K562 (cell line): ENCODE results near the gene NTNG1. TPM values are rescaled to one million over a fixed set of nuclear protein-coding genes. Genes with fewer than 3 reads are reported as not detected.

Source experiments
- ATAC-seq: fragments of 200-7000 bp; cut with Tn5 transposase; 3 replicates; pipeline ENCODE4 v1.9.1; 2020; ENCODE audit warnings: moderate library complexity
- BruUV-seq: library from RNA; stranded (reverse); fragments of 400-500 nt; replicated peaks from 2 replicates; lab custom pipeline; 2021; lab: Mats Ljungman, UMichigan
- CTCF ChIA-PET: fragments of 300-600 bp; formaldehyde crosslinking; extraction: SDS; loops from one replicate; lab custom pipeline; 2021; ENCODE audit warnings: low intra/inter-chr PET ratio; lab: Yijun Ruan, JAX
- POLR2A ChIA-PET: fragments of 300-600, 350-650 bp; sonication (Branson Sonifier 250); formaldehyde crosslinking; extraction: SDS; loops from one replicate; lab custom pipeline; 2021; ENCODE audit warnings: antibody characterized with exemption, inconsistent platforms; lab: Yijun Ruan, JAX
- DNase-seq, 4 experiments: peaks; one replicate each; pipeline versions ENCODE4 v3.0.0 to v3.0.0-alpha.2; 2011 to 2018; ENCODE audit warnings: low spot score in 3 of 4, mixed read lengths in 3 of 4; ENCODE audit errors: extremely low read depth in 1 of 4
- FAIRE-seq: peaks from 2 replicates; lab custom pipeline; 2011; peaks lifted over from hg19 to GRCh38; lab: Jason Lieb, UNC
- H2AFZ ChIP-seq: 2 replicates; pipeline ENCODE4 v1.6.0; 2011; ENCODE audit warnings: low read depth, low read length, control low read depth, inconsistent platforms
- H3K27ac ChIP-seq: fragments of 200-600 bp; 3 replicates; pipeline ENCODE4 v1.8.0; 2011; ENCODE audit warnings: low read depth, mild to moderate bottlenecking, control low read depth, inconsistent platforms, low read length, moderate library complexity, mixed read lengths; ENCODE audit errors: extremely low read depth
- H3K27me3 ChIP-seq, 2 experiments: fragments of 300-600 bp in 1 of 2; 2 replicates in 1 of 2; 3 replicates in 1 of 2; pipeline versions ENCODE4 v1.6.0 to v1.8.0; 2011; ENCODE audit warnings: inconsistent platforms in 2 of 2, low read length in 2 of 2, mild to moderate bottlenecking in 1 of 2, mixed read lengths in 1 of 2, moderate library complexity in 1 of 2; ENCODE audit not compliant: control insufficient read depth in 2 of 2, insufficient read depth in 2 of 2
- H3K36me3 ChIP-seq: fragments of 300-600 bp; 3 replicates; pipeline ENCODE4 v1.8.0; 2011; ENCODE audit warnings: mild to moderate bottlenecking, low read length, inconsistent platforms; ENCODE audit not compliant: control insufficient read depth, insufficient read depth
- H3K4me1 ChIP-seq, 2 experiments: fragments of 200-600 bp in 1 of 2; replicated peaks in 1 of 2; 2 replicates in 1 of 2; 3 replicates in 1 of 2; pipeline versions ENCODE4 v1.5.1 to v1.8.0; 2011; ENCODE audit warnings: inconsistent platforms in 2 of 2, low read length in 2 of 2, mild to moderate bottlenecking in 1 of 2, mixed read lengths in 1 of 2, moderate library complexity in 1 of 2; ENCODE audit not compliant: control insufficient read depth in 2 of 2, insufficient read depth in 2 of 2
- H3K4me2 ChIP-seq: 2 replicates; pipeline ENCODE4 v1.6.1; 2011; ENCODE audit warnings: low read length, control low read depth, inconsistent platforms, mixed read lengths; ENCODE audit not compliant: insufficient read depth
- H3K4me3 ChIP-seq: fragments of 200-600 bp; sonication (generic), shearing (Covaris generic); 2 replicates; pipeline ENCODE4 v1.5.1; 2016; ENCODE audit warnings: control low read depth, inconsistent platforms
- H3K79me2 ChIP-seq: fragments of 200-600 bp; 3 replicates; pipeline ENCODE4 v1.8.0; 2011; ENCODE audit warnings: low read length, inconsistent platforms; ENCODE audit not compliant: control insufficient read depth, insufficient read depth
- H3K9ac ChIP-seq, 2 experiments: 2 replicates each; pipeline versions ENCODE4 v1.6.0 to v1.6.1; 2011; ENCODE audit warnings: low read depth in 2 of 2, low read length in 2 of 2, control low read depth in 1 of 2, inconsistent platforms in 1 of 2, mild to moderate bottlenecking in 1 of 2, mixed read lengths in 1 of 2; ENCODE audit not compliant: insufficient read depth in 1 of 2
- H3K9me1 ChIP-seq: one replicate; pipeline ENCODE4 v1.6.0; 2011; ENCODE audit warnings: inconsistent platforms, mild to moderate bottlenecking, low read length, moderate library complexity; ENCODE audit not compliant: control insufficient read depth, insufficient read depth
- H3K9me3 ChIP-seq: replicated peaks from 2 replicates; pipeline ENCODE4 v1.5.1; 2011; ENCODE audit warnings: low read depth, low read length, inconsistent platforms; ENCODE audit not compliant: control insufficient read depth, insufficient read depth
- H4K20me1 ChIP-seq: replicated peaks from 2 replicates; pipeline ENCODE4 v1.6.1; 2011; ENCODE audit warnings: low read length, inconsistent platforms, mixed read lengths; ENCODE audit not compliant: control insufficient read depth, insufficient read depth
- FOXM1 ChIP-seq, 2 experiments: fragments of 450-650 bp in 1 of 2; sonication (generic) in 1 of 2; formaldehyde crosslinking in 1 of 2; IDR thresholded peaks; 2 replicates each; pipeline versions ENCODE4 v1.6.1 to v1.9.0; 2017 to 2022; ENCODE audit warnings: low read depth in 2 of 2, mild to moderate bottlenecking in 2 of 2, missing genetic modification reagents in 1 of 2, moderate library complexity in 1 of 2
- FOXO4 ChIP-seq: fragments of 450-650 bp; formaldehyde crosslinking; IDR thresholded peaks from 2 replicates; pipeline ENCODE4 v1.4.0; 2020; ENCODE audit warnings: mild to moderate bottlenecking, moderate library complexity
- IRF1 ChIP-seq: sonication (generic); formaldehyde crosslinking; IDR thresholded peaks from 2 replicates; pipeline ENCODE4 v1.8.0; 2022; ENCODE audit warnings: missing genetic modification reagents, mild to moderate bottlenecking, borderline replicate concordance
- RBBP5 ChIP-seq: fragments of 200-600 bp; sonication (generic); IDR thresholded peaks from 2 replicates; pipeline ENCODE4 v1.6.1; 2012; ENCODE audit warnings: borderline replicate concordance, mild to moderate bottlenecking, low read length, control low read depth, inconsistent platforms; ENCODE audit not compliant: insufficient read depth, poor library complexity, severe bottlenecking
- TFE3 ChIP-seq: fragments of 450-650 bp; formaldehyde crosslinking; IDR thresholded peaks from 2 replicates; pipeline ENCODE4 v1.4.0; 2020; ENCODE audit warnings: mild to moderate bottlenecking, mixed read lengths
- THRA ChIP-seq: fragments of 450-650 bp; IDR thresholded peaks from 2 replicates; pipeline ENCODE4 v1.6.1; 2017; ENCODE audit warnings: mild to moderate bottlenecking, moderate library complexity
- THRB ChIP-seq: fragments of 450-650 bp; formaldehyde crosslinking; conservative IDR thresholded peaks from 2 replicates; pipeline ENCODE4 v1.4.0; 2022; ENCODE audit warnings: mild to moderate bottlenecking, missing genetic modification characterization
- ZBTB43 ChIP-seq: sonication (generic); formaldehyde crosslinking; IDR thresholded peaks from 2 replicates; pipeline ENCODE4 v1.8.0; 2023; ENCODE audit warnings: mild to moderate bottlenecking, missing genetic modification reagents
- ZNF277 ChIP-seq: fragments of 250-450 bp; sonication (Bioruptor Pico); IDR thresholded peaks from 2 replicates; pipeline ENCODE4 v1.8.0; 2022; ENCODE audit warnings: inconsistent platforms, mild to moderate bottlenecking, moderate library complexity, borderline replicate concordance
- WGBS: fragments of 100-300 bp; shearing (Covaris generic); methylation state at CpG from one replicate; pipeline ENCODE4 v1.1.6; 2016; ENCODE audit warnings: low coverage, mixed read lengths; ENCODE audit not compliant: insufficient coverage; ENCODE audit errors: missing lambda C conversion rate; 5-methylcytosine and 5-hydroxymethylcytosine counted together
- in situ Hi-C: fragments of 300-500 bp; cut with MboI; formaldehyde crosslinking; loops from 4 replicates; pipeline ENCODE4 v1.15.0; 2018; ENCODE audit warnings: inconsistent platforms, mixed read lengths
- intact Hi-C: fragments of 100-400 bp; cut with micrococcal nuclease; formaldehyde crosslinking; loops from 2 replicates; pipeline ENCODE4 v1.14.2; 2022
- polyA plus RNA-seq, 8 experiments: library from polyadenylated mRNA; depleted of rRNA in 4 of 8; stranded (reverse) in 5 of 8; unstranded in 3 of 8; fragments of >200 nt; fragmentation: Nextera tagmentation in 2 of 8; fragmentation: Illumina TruSeq in 1 of 8; extraction: Ambion mirVana in 2 of 8; extraction: Trizol in 1 of 8; gene quantifications; 2 replicates each; pipeline versions ENCODE4 v1.2.1 to v1.2.3, GENCODE V29; 2011 to 2014; ENCODE audit warnings: inconsistent platforms in 1 of 8, missing spikeins in 1 of 8
- total RNA-seq, 7 experiments: library from RNA; depleted of rRNA in 6 of 7; stranded (reverse); fragments of >200 nt in 6 of 7; fragmentation: Illumina TruSeq in 2 of 7; extraction: Trizol in 2 of 7; gene quantifications; 2 replicates each; pipeline versions ENCODE4 v1.2.1 to v1.2.3, GENCODE V29; 2011 to 2021; ENCODE audit warnings: low replicate concordance in 1 of 7

NTNG1 gene
- total and polyA plus RNA-seq, 9 of the 15 experiments (the other 6 are each of a cell fraction or from before 2014, with no cell fraction given) = not detected

- TF ChIP-seq FOXO4 (CRISPR knock-in tag) (no peak), IRF1 (CRISPR knock-in tag) (no peak), ZNF277 (no peak)
These were observed 274.4 kb downstream of the NTNG1 start (continued) for GRCh38 chr1:107415241-107415640.

GRCh38 chr1:107419003-107419402 lies 278.2 kb downstream of the NTNG1 start:
- Histone ChIP-seq H3K4me2 (no peak overlapping the region), H3K27ac (no peak overlapping the region), H3K9ac (no peak overlapping the region), H3K4me1 (no peaks in the 10 kb centered on the region), H3K9me3 (no peaks in the 10 kb centered on the region), H3K9me1 (no peaks in the 10 kb centered on the region), H3K36me3 (no peaks in the 10 kb centered on the region), H4K20me1 (no peaks in the 10 kb centered on the region), H3K79me2 (no peaks in the 10 kb centered on the region), H2AFZ (no peak overlapping the region), H3K27me3 (no peaks in the 10 kb centered on the region), H3K4me3 (no peak overlapping the region)
- POLR2A ChIA-PET = no interaction called here
- no peak for FAIRE-seq
- intact Hi-C loops = no loop called here
- in situ Hi-C loops = no loop called here
- CTCF ChIA-PET = no interaction called here
- no TSS peak for BruUV-seq
- WGBS = 0% methylated on average over 2 of the region's 2 CpGs
- DNase-seq = no peak
- ATAC-seq = no peak
- TF ChIP-seq RBBP5 (no peak), TFE3 (CRISPR knock-in tag) (no peak), ZBTB43 (CRISPR knock-in tag) (no peak), THRA (no peak), THRB (no peak), FOXM1 (IDR thresholded peaks at IDR 0.05; ENCODE audit: low read depth) (no peak), FOXM1 (CRISPR knock-in tag; IDR thresholded peaks at IDR 0.05; ENCODE audit: low read depth) (no peak)
